ENCODE data around the gene EPAS1. TPM values are rescaled to one million over a fixed set of nuclear protein-coding genes. Genes with fewer than 3 reads are reported as not detected.

Gene EPAS1
- total RNA-seq, 1 experiment from 2014 or later, result 127 TPM

- Histone ChIP-seq H3K79me2 (ENCODE audit: low read depth) (peaks cover 42% of the 10 kb centered on the region), H3K9me2 (ENCODE audit: insufficient read depth) (no peaks in the 10 kb centered on the region), H2AFZ (no peak overlapping the region), H3K4me3 (no peak overlapping the region; the same call in 1 of the 2 replicates), H3K9me3 (ENCODE audit: insufficient read depth, low read depth) (peaks cover 9% of the 10 kb centered on the region; the same call in 1 of the 2 replicates), H3K36me3 (ENCODE audit: low read depth) (no peaks in the 10 kb centered on the region), H3K27me3 (ENCODE audit: insufficient read depth, low read depth) (no peaks in the 10 kb centered on the region), H4K20me1 (ENCODE audit: insufficient read depth) (no peaks in the 10 kb centered on the region), H3K4me2 (peak overlapping the region; percentile 77), H3K27ac (peak overlapping the region; percentile 98), H3F3A (ENCODE audit: insufficient read depth, low read depth) (peaks cover 71% of the 10 kb centered on the region), H3K4me1 (replicated peaks; ENCODE audit: insufficient read depth) (peaks cover 93% of the 10 kb centered on the region)
- BruUV-seq (replicated peaks), result no TSS peak
- ChIA-PET POLR2A (ENCODE audit: unreplicated experiment) (interaction anchor here (0.6 kb wide), 1 partner anchor 459 kb away, joined by 4 read pairs; no protein-coding TSS in a partner anchor), CTCF (interaction anchor here (0.7 kb wide), 1 partner anchor 67 kb away, joined by 3 read pairs; no protein-coding TSS in a partner anchor)
- no peak for TF ChIP-seq EZH2 (IDR thresholded peaks at IDR 0.05; ENCODE audit: low read depth)
- DNase-seq, result peak; percentile 80 to 100
- intact Hi-C loops (cut with micrococcal nuclease; ENCODE audit: unreplicated experiment), result loop anchor here (1.0 kb wide), 2 partner anchors 50 to 247 kb away; no protein-coding TSS in a partner anchor
Observed at GRCh38 chr2:46411245-46411641, 114.0 kb downstream of the EPAS1 start.

DNA sequence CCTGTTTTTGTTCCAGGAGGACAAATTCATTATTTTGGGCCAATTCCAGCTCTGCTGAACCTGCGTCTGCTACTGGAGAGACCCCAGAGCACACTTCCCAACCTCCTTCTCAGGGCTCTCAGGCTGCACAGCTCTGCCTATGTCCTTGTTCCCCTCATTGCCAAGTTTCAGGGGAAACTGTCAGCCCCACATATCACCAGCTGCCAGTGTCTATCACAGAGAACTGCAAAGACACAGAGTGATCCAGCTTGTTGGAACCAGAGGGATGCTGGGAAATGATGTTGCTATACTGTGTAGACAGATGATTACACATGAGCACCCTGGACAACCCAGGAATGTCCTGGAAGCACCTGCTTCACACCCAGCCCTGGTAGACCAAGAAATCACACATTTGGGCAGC, 114.8 kb downstream of the EPAS1 start:
- H3K27me3 ChIP-seq (ENCODE audit: insufficient read depth, low read depth), result no peaks in the 10 kb centered on the region
- no peaks in the 10 kb centered on the region for H4K20me1 ChIP-seq (ENCODE audit: insufficient read depth)
- no peak for TF ChIP-seq EZH2 (IDR thresholded peaks at IDR 0.05; ENCODE audit: low read depth)
- TF ChIP-seq CTCF (conservative IDR thresholded peaks at IDR 0.05), result no peak
- DNase-seq, result no peak
- H3K9me2 ChIP-seq (ENCODE audit: insufficient read depth), result no peaks in the 10 kb centered on the region
- no peak overlapping the region for H3K4me3 ChIP-seq
- H3K4me1 ChIP-seq (replicated peaks; ENCODE audit: insufficient read depth), result peaks cover 93% of the 10 kb centered on the region
- no TSS peak for BruUV-seq (replicated peaks)
- intact Hi-C loops (cut with micrococcal nuclease; ENCODE audit: unreplicated experiment), result loop anchor here (1.0 kb wide), 3 partner anchors 49 to 248 kb away; no protein-coding TSS in a partner anchor
- POLR2A ChIA-PET (ENCODE audit: unreplicated experiment), result interaction anchor here (0.7 kb wide), 1 partner anchor 289 kb away, joined by 4 read pairs; no protein-coding TSS in a partner anchor
- H3K36me3 ChIP-seq (ENCODE audit: low read depth), result no peaks in the 10 kb centered on the region
- no peak overlapping the region for H2AFZ ChIP-seq
- CTCF ChIA-PET, result interaction anchor here (0.8 kb wide), 1 partner anchor 19 kb away, joined by 3 read pairs; no protein-coding TSS in a partner anchor
- H3K27ac ChIP-seq, result peak overlapping the region; percentile 98
- peaks cover 16% of the 10 kb centered on the region for H3K9me3 ChIP-seq (ENCODE audit: insufficient read depth, low read depth)
- peaks cover 75% of the 10 kb centered on the region for H3F3A ChIP-seq (ENCODE audit: insufficient read depth, low read depth)
- peak overlapping the region; percentile 77 for H3K4me2 ChIP-seq
- peaks cover 42% of the 10 kb centered on the region for H3K79me2 ChIP-seq (ENCODE audit: low read depth)

GRCh38 chr2:46413111-46413510, 115.9 kb downstream of the EPAS1 start:
- Histone ChIP-seq H4K20me1 (ENCODE audit: insufficient read depth) (no peaks in the 10 kb centered on the region), H2AFZ (no peak overlapping the region), H3K9me2 (ENCODE audit: insufficient read depth) (no peaks in the 10 kb centered on the region), H3K9me3 (ENCODE audit: insufficient read depth, low read depth) (peaks cover 27% of the 10 kb centered on the region), H3K4me1 (replicated peaks; ENCODE audit: insufficient read depth) (peaks cover 93% of the 10 kb centered on the region), H3F3A (ENCODE audit: insufficient read depth, low read depth) (peaks cover 73% of the 10 kb centered on the region), H3K4me2 (peak overlapping the region; percentile 54), H3K27ac (peak overlapping the region; percentile 18; the same call in 1 of the 2 replicates), H3K36me3 (ENCODE audit: low read depth) (no peaks in the 10 kb centered on the region), H3K27me3 (ENCODE audit: insufficient read depth, low read depth) (no peaks in the 10 kb centered on the region), H3K4me3 (no peak overlapping the region), H3K79me2 (ENCODE audit: low read depth) (peaks cover 42% of the 10 kb centered on the region)
- ChIA-PET POLR2A (ENCODE audit: unreplicated experiment) (interaction anchor here (0.5 to 0.7 kb wide), 4 partner anchors 25 to 542 kb away, joined by 3 to 11 read pairs (median 4); no protein-coding TSS in a partner anchor), CTCF (no interaction called here)
- BruUV-seq (replicated peaks), result no TSS peak
- DNase-seq, result no peak
- intact Hi-C loops (cut with micrococcal nuclease; ENCODE audit: unreplicated experiment), result no loop called here
- TF ChIP-seq CTCF (conservative IDR thresholded peaks at IDR 0.05), result no peak
- no peak for TF ChIP-seq EZH2 (IDR thresholded peaks at IDR 0.05; ENCODE audit: low read depth)

Measured in PC-9 (cell line).